Measurements from ENCODE around the gene RAET1G. TPM values are rescaled to one million over a fixed set of nuclear protein-coding genes. Genes with fewer than 3 reads are reported as not detected.

RAET1G gene
- total and polyA plus RNA-seq, 12 donors, result 0.21 to 0.37 (median 0.34) TPM; not detected in 8

DNA sequence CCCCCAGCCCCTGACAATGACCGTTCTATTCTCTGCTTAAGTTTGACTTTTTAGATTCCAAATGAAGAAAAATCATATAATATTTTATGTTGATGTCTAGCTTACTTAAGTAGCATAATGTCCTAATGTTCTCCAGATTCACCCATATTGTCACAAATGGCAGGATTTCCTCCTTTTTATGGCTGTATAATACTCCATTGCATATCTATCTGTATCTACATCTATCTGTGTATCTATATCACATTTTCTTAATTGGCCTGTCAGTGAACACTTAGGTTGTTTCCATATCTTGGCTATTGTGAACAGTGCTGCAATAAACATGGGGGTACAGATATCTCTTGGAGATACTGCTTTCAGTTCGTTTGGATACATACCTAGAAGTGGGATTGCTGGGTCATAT is 51.7 kb downstream of the RAET1G start:
- no peaks in the 10 kb centered on the region for H3K36me3 ChIP-seq
- TF ChIP-seq, protein P1, sequence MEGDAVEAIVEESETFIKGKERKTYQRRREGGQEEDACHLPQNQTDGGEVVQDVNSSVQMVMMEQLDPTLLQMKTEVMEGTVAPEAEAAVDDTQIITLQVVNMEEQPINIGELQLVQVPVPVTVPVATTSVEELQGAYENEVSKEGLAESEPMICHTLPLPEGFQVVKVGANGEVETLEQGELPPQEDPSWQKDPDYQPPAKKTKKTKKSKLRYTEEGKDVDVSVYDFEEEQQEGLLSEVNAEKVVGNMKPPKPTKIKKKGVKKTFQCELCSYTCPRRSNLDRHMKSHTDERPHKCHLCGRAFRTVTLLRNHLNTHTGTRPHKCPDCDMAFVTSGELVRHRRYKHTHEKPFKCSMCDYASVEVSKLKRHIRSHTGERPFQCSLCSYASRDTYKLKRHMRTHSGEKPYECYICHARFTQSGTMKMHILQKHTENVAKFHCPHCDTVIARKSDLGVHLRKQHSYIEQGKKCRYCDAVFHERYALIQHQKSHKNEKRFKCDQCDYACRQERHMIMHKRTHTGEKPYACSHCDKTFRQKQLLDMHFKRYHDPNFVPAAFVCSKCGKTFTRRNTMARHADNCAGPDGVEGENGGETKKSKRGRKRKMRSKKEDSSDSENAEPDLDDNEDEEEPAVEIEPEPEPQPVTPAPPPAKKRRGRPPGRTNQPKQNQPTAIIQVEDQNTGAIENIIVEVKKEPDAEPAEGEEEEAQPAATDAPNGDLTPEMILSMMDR (IDR thresholded peaks at IDR 0.05), result no peak

DNA sequence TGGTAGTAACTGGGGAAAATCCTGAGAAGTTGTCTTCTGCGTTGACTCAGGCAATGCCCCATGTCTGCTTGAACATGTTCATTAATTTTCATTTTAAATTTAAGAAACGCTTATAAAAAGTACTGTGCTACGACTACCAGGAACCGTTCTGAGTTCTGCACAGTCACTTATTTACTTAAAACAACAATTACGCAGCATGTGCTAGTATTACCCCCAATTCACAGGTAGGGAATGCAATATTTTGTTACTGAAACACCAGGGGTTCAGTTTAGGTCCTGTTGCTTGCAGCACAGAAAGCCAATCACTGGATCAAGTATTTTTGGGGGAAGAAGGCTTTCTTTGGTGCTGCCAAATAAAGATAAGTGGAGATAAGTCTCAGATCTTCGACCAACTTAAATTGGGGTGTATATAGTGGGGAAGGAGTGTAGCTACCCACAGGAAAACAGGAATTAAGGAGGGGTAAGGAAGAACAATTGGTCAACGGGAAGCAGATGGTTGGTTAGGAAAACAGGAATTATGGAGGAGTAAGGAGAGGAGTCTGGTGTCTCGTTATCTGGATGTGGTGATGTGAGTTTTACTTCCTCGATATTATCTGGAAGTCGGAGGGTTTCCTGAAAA is 53.5 kb downstream of the RAET1G start:
- no peak for DNase-seq
- Histone ChIP-seq H3K4me3 (no peak overlapping the region), H3K36me3 (no peaks in the 10 kb centered on the region), H3K4me1 (peaks cover 0 to 9% (median 5%) of the 10 kb centered on the region in 9 donors), H3K27me3 (no peaks in the 10 kb centered on the region), H3K27ac (no peak overlapping the region), H3K9me3 (peaks cover 0 to 17% (median 0%) of the 10 kb centered on the region in 11 donors)
- 70% methylated on average over 10 of the region's 10 CpGs for WGBS, 2 donors
- no peak for ATAC-seq
- TF ChIP-seq, protein P1 (IDR thresholded peaks at IDR 0.05), result no peak
- intact Hi-C loops (cut with DNase I), result loop anchor here in 3 of 10 donors (5.0 kb wide), 2 partner anchors 37 to 322 kb away; partner anchors contain the start of gene PPIL4 (in 1 of the 3)

More for the DNA sequence above, 51.7 kb downstream of the RAET1G start:
- 88 to 93% methylated on average over 2 of the region's 2 CpGs for WGBS, 2 donors
- Histone ChIP-seq H3K4me1 (no peaks in the 10 kb centered on the region), H3K4me3 (no peak overlapping the region), H3K27ac (no peak overlapping the region), H3K27me3 (no peaks in the 10 kb centered on the region), H3K9me3 (peaks cover 0 to 17% (median 0%) of the 10 kb centered on the region in 11 donors)
- intact Hi-C loops (cut with DNase I), result no loop called here
- no peak for DNase-seq
- ATAC-seq, result no peak

DNA sequence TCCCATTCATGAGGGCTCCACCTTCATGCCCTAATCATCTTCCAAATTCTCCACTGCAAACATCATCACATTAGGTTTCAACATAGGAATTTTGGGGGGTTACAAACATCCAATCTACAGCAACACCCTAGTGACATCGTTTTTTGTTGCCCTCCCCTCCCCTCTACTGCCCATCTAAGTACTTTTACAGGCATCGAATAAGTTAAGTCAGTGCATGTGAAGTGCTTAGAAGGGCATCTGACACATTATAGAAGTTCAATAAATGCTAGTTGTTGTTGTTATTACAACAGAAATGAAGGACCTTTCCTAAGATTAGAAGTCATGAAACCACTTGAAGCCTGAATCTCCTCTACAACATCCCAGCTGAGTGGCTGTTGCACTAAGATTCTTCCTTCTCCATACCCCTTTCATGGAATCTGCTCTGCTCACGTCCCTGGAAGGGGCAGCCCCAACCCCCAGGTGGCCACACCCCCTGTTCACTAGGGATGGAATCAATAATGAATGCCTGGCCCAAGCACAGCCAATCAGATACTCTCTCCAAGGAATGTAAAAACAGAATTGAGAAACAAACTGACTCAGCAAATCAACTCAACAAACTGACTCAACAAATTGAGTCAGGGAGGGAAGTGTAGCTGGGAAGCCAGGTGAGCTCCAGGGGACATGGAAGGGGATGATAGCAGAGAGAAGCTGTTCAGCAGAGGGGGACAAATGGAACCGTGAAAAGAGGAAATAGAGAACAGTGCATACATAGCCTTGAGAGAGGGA is 54.9 kb downstream of the RAET1G start:
- no peak for DNase-seq
- intact Hi-C loops (cut with DNase I), result loop anchor here in 3 of 10 donors (5.0 kb wide), 2 partner anchors 36 to 321 kb away; partner anchors contain the start of gene PPIL4 (in 1 of the 3)
- no peak for ATAC-seq
- Histone ChIP-seq H3K27ac (no peak overlapping the region), H3K27me3 (no peaks in the 10 kb centered on the region), H3K4me1 (peaks cover 0 to 10% (median 6%) of the 10 kb centered on the region in 9 donors), H3K36me3 (no peaks in the 10 kb centered on the region), H3K9me3 (peaks cover 0 to 12% (median 0%) of the 10 kb centered on the region in 11 donors), H3K4me3 (no peak overlapping the region)
- TF ChIP-seq, protein P1 (IDR thresholded peaks at IDR 0.05), result no peak
- 71 to 74% methylated on average over 4 of the region's 4 CpGs for WGBS, 2 donors

Other genes with a start within 250 kb of the RAET1G start
- gene LATS1, start 205.0 kb downstream of the RAET1G start, total RNA-seq, result 10 to 100 TPM; 10.5 to 16.9 (median 13.8) TPM
- 10 to 100 TPM in 1 of 2 donors, 1 to 10 TPM in 1; 2.9 to 10.0 TPM for gene LATS1, start 205.0 kb downstream of the RAET1G start, polyA plus RNA-seq
- 10 to 100 TPM; 23.2 to 34.3 (median 30.6) TPM for gene NUP43, start 176.6 kb downstream of the RAET1G start, total RNA-seq
- gene NUP43, start 176.6 kb downstream of the RAET1G start, polyA plus RNA-seq, result 10 to 100 TPM; 10.0 to 11.7 TPM
- gene PCMT1, start 173.4 kb downstream of the RAET1G start, total RNA-seq, result 100 to 1,000 TPM; 133 to 178 (median 151) TPM
- gene PCMT1, start 173.4 kb downstream of the RAET1G start, polyA plus RNA-seq, result 100 to 1,000 TPM in 1 of 2 donors, 10 to 100 TPM in 1; 33.3 to 166 TPM
- gene LRP11, start 58.8 kb downstream of the RAET1G start, total RNA-seq, result 10 to 100 TPM in 9 of 10 donors, 1 to 10 TPM in 1; 7.6 to 21.0 (median 15.3) TPM
- 1 to 10 TPM in 1 of 2 donors, under 1 TPM in 1; 0.51 to 5.2 TPM for gene LRP11, start 58.8 kb downstream of the RAET1G start, polyA plus RNA-seq
- gene RAET1E, start 25.0 kb downstream of the RAET1G start, total RNA-seq, result 1 to 10 TPM in 1 of 10 donors, under 1 TPM in 6, not detected in 3; 0.15 to 1.4 (median 0.48) TPM
- gene RAET1E, start 25.0 kb downstream of the RAET1G start, polyA plus RNA-seq, result under 1 TPM; 0.29 to 0.33 TPM
- 1 to 10 TPM in 5 of 10 donors, under 1 TPM in 5; 0.46 to 2.4 (median 1.0) TPM for gene ULBP2, start 18.9 kb upstream of the RAET1G start, total RNA-seq
- gene ULBP2, start 18.9 kb upstream of the RAET1G start, polyA plus RNA-seq, result 1 to 10 TPM in 1 of 2 donors, not detected in 1; 2.7 TPM
- under 1 TPM; 0.13 to 0.46 (median 0.23) TPM for gene ULBP1, start 40.8 kb upstream of the RAET1G start, total RNA-seq
- gene ULBP1, start 40.8 kb upstream of the RAET1G start, polyA plus RNA-seq, result under 1 TPM; 0.07 to 0.32 TPM
- gene RAET1L, start 102.4 kb upstream of the RAET1G start, total RNA-seq, result not detected
- under 1 TPM in 1 of 2 donors, not detected in 1; 0.03 TPM for gene RAET1L, start 102.4 kb upstream of the RAET1G start, polyA plus RNA-seq
- 1 to 10 TPM in 5 of 10 donors, under 1 TPM in 5; 0.52 to 2.1 (median 1.0) TPM for gene ULBP3, start 146.0 kb upstream of the RAET1G start, total RNA-seq
- 1 to 10 TPM in 1 of 2 donors, not detected in 1; 1.3 TPM for gene ULBP3, start 146.0 kb upstream of the RAET1G start, polyA plus RNA-seq
- 100 to 1,000 TPM in 4 of 10 donors, 10 to 100 TPM in 6; 75.9 to 145 (median 95.6) TPM for gene PPP1R14C, start 219.9 kb upstream of the RAET1G start, total RNA-seq
- gene PPP1R14C, start 219.9 kb upstream of the RAET1G start, polyA plus RNA-seq, result 10 to 100 TPM; 22.6 to 41.9 TPM

Data from heart right ventricle (tissue), 16 donors.